ENCODE measurements around the gene CALHM4.

DNA sequence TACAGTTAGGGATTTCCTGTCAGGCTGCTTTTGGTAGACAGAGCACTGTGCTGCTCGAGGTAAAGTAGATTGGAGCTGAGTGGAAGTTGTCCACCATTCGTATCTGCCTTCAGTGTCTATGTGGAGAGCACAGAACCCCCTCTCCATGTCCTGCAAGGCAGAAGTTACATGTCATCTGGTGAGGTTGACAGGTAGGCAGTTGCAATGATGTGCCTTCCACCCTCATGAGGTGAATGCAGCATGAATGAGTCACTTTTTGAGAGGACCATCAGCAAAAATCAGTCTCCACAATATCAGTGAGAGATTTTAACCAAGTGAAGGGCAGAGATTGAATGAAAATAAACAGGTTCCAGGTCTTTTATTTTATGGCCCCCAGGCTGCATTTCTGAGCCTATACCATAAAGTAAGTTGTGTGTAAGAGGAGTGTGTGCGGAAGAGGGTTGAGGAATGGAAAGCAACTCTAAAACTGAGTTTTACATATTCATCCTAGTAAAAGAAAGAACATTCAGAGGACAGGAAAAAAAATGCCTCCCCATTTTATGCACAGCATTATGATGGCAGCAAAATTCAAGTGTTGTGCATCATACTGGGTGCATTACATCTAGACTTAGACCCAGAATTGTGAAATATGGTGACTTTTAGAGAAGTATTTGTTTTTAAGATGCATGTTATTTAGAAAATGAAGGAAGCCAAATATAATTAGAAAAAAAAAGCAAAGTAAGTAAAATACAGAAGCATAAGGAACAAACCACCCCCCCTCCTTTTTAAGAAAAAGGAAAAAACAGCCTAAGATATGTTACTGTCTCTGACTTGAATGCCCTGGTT is 23.9 kb upstream of the CALHM4 start:
- no peak for TF ChIP-seq POLR2A (IDR thresholded peaks at IDR 0.05)
- TF ChIP-seq, protein P1, sequence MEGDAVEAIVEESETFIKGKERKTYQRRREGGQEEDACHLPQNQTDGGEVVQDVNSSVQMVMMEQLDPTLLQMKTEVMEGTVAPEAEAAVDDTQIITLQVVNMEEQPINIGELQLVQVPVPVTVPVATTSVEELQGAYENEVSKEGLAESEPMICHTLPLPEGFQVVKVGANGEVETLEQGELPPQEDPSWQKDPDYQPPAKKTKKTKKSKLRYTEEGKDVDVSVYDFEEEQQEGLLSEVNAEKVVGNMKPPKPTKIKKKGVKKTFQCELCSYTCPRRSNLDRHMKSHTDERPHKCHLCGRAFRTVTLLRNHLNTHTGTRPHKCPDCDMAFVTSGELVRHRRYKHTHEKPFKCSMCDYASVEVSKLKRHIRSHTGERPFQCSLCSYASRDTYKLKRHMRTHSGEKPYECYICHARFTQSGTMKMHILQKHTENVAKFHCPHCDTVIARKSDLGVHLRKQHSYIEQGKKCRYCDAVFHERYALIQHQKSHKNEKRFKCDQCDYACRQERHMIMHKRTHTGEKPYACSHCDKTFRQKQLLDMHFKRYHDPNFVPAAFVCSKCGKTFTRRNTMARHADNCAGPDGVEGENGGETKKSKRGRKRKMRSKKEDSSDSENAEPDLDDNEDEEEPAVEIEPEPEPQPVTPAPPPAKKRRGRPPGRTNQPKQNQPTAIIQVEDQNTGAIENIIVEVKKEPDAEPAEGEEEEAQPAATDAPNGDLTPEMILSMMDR (IDR thresholded peaks at IDR 0.05 in 4 of 5, conservative IDR thresholded peaks at IDR 0.05 in 1 of 5) = no peak

Data from gastrocnemius medialis (tissue), 4 donors.